GM18508 (cell line): Measurements from ENCODE around the gene GCKR.

Source experiments
- ATAC-seq: cut with Tn5 transposase; IDR thresholded peaks from one replicate; pipeline ENCODE4 v1.9.1; 2021; ENCODE audit warnings: moderate number of reproducible peaks; ENCODE audit not compliant: insufficient read depth, unreplicated experiment

Gene GCKR

GRCh38 chr2:27571197-27571596 lies 74.6 kb downstream of the GCKR start:
- ATAC-seq = no peak

GRCh38 chr2:27571681-27572080 lies 75.0 kb downstream of the GCKR start:
- no peak for ATAC-seq

DNA sequence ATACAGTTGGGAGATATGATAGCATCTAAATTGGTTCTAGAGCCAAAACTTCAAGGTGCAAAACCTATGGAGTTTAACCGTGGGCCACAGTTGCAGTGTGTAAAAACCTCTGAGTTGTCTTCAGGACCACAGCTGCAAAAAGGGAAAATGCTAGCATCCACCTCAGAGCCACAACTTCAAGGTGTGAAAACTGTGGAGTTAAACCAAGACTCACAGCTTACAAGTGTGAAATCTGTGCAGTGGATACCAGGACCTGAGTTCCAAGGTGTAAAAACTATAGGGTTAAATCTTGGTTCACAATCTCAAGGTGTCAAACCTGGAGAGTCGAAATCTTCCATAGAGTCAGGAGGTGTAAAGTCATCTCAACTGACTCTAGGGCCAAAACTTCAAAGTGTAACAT lies 75.8 kb downstream of the GCKR start:
- ATAC-seq = no peak

GRCh38 chr2:27572998-27573429 lies 76.4 kb downstream of the GCKR start:
- no peak for ATAC-seq
